Left hindlimb (tissue), 1 donor: ENCODE measurements around the gene BMPR1B.
"Not testable (repeated sequence)": the region's sequence is repeated elsewhere in the genome, so short reads cannot be mapped to it uniquely, and the experiment has no call there.

Experiments used
- DNase-seq: peaks from one replicate; pipeline ENCODE4 v3.0.0-alpha.2; 2018

The BMPR1B gene

DNA sequence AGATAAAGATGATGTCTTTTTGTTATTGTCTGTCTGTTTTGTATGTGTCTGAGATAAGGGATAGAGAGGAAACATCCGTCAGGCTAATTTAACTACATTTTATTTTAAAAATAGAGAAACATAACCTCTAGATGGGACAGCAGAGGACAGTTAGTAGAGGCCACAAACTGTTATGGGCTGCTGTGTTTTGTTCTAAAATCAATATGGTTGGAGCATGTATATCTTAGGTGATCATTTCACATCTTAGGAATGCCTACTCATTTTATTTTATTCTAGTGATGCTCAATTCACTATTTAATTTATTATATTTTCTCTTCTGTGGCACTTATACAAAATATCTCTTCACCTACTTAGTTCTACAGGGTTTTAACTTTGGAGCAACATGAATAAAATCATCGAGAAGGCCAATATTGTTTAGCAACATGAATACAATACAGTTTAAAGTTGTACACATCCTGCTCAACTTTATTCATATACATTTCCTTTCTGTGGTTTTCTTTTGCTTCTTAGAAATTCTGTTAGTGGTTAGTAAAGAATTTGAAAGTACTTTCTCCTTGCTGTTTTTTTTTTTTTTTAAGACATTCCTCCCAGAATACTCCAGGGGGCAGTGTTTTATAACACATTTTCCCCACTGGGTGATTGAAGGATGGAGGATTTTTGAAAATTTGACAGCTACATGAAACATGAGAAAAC, 398.1 kb downstream of the BMPR1B start:
- no peak for DNase-seq

DNA sequence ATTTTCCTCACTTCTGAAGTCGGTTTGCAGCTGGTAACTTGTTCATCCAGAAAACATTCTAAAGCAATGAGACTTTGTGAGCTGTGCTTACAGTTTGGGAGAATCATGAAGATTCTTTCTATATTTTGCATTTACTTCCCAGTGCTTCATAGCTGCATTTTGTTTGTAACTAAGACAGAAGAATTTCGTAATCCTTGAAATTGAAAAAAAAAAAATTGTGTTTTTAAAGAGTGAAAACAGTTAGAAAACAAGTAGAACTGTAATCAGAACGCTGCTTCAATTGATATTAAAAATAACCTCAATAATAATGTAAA, 398.7 kb downstream of the BMPR1B start:
- no peak for DNase-seq

DNA sequence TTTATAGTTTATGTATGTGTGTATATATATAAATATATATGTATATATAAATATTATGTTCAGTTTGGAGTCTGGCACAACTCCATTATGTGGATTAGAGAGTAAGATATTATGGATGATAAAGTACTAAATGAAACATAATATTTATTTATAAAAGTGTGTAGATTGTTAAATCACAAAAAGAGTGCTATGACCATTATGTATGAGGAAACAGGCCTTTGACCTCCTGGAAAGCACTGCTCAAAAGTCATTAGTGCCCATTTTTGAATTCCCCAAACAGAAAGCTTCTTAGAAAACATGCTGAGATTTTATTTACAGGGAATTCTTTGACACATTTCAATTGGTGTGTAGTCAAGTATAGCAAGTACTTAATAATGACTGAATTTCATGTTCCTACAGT, 399.8 kb downstream of the BMPR1B start:
- no peak for DNase-seq

DNA sequence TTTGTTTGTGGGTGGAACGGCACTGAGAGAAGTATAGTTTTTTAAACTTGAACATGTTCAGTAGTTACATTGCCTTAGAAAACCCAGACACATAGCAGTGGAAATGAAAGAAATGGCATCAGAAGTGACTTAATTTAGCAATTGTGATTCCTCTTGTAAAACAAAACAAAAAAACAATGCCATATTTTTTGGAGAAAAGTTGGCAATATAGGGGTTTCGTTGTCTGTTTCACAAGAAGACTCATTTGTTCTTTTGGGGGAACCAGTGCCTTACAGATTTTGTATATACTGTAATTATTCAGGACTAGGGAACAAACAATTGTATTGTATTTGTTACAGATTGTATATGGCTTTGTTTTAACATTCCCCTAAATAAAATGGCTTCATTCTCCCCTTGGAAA, 400.3 kb downstream of the BMPR1B start:
- DNase-seq = no peak

DNA sequence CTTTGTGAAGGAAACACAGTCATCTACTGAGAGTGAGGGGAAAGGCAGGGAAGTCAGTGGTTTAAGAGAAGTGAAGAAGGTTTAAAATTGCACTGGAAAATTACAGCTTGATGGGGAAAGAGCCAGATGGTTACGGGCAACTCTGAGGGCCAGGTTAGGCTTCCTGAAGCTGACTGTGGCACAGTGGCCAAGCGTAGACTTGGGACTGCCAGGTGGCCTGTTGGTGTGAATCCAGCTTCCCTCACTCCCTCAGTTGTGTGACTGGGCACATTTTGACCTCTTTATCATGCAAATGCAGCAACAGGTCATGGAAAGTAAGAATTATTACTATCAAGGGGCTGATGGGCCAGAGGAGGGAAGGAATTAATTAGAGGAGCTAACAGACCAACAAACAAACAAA, 400.9 kb downstream of the BMPR1B start:
- DNase-seq = no peak

DNA sequence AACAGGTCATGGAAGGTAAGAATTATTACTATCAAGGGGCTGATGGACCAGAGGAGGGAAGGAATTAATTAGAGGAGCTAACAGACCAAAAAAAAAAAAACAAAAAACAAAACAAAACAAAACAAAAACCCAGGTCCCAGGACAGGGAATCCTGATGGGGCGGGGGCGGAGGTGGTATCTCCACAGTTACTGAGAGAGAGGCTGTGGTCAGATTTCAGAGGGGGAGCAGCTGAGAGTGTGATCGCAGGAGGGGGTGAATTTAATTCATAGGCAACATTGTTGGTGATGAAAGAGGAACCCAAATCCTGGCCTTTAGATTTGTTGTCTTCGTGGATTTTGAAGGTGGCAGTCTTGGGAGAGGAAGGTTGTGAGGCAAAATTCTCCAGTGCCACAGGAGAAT, 401.6 kb downstream of the BMPR1B start:
- no peak for DNase-seq

DNA sequence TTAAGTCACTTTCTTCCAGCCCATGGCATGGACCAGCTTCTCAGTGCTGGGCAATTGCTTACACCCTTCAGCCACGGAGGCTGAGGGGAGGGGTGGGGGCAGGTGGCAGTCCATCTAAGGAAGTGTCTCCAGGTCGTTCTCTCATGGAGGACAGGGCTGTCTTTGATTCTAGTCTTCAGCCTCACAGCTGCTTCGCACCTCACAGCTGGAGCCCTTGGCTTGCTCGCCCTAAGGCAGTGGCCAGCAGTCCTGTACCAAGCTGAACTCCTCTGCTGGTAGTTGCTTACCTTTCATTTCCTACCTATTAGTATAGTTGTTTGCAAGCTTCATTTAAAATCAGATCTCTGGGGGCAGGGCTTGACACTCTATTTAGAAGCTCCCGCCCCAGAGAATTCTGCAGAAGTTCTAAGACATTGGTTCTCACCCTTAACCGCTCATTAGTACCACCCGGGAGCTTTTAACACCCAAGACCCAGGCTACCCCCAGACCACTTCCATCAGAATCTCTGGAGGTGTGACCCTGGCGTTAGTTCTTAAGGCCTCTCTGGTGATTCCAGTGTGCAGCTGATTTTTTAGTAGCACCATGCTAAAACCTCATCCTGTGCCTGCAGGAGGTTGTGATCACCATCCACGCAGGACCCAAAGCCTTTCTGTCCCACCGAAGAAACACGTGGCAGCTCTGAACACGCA, 404.2 kb downstream of the BMPR1B start:
- no peak for DNase-seq

DNA sequence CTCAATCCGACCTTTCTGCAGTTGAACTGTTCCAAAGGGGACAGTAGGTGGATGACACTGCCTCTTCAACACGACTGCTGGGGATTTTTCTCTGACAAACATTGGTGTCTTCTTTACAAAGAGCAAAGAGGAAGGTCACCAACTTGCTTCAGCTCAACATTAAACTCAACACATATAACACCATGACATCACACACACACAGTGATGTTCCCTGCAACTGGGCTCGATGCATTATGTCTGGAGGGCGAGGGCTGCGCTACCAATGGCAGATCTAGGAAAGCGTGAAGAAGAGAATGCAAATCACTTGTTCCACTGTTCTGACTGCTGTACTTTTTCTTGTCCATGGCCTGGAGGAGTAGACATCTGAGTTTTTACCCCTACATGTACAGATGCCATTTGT, 405.1 kb downstream of the BMPR1B start:
- no peak for DNase-seq

DNA sequence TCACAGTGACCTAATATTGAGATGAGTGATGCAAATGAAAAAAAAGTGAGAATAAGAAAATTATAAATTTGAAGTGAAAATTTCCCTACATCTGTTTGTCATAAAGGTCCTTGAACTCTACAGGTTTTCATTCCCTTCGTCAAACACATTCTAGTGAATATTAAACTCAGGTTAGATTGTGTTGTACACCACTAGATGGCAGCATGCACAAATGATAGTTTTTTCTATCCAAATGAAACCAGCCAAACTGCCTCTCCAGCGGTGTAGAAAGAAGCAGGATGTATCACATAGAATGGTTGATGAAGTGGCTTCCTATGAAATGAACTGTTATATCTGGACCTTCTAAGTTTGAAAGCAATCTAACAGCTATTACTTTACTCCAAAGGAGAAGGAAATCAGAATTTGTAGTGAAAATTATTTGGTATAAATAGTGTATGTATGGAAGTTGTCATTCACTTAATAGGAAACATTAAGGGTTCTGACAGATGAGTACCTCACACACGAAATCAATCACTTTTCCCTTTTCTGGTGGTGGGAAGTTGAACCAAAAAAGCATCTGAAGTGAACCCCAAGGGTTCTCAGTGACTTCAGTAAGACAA, 408.3 kb downstream of the BMPR1B start:
- DNase-seq = no peak

DNA sequence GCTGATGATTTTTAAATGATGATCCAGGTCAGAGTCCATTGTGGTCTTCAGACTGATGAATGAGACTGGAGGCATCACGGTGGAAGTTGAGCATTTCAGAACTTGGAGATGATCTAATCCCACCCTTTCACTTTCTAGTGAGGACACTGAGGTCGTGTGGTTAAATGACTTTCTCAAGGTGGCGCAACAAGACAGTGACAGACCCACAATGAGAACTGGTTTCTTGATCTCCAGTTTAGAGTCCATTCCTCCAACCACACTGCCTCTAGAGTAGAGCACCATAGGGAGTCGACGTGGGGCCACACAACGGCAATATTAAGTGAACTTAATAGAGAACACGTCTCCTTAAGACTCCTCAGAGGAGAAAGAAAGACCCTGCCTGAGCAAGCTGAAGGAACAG, 410.1 kb downstream of the BMPR1B start:
- no peak for DNase-seq

DNA sequence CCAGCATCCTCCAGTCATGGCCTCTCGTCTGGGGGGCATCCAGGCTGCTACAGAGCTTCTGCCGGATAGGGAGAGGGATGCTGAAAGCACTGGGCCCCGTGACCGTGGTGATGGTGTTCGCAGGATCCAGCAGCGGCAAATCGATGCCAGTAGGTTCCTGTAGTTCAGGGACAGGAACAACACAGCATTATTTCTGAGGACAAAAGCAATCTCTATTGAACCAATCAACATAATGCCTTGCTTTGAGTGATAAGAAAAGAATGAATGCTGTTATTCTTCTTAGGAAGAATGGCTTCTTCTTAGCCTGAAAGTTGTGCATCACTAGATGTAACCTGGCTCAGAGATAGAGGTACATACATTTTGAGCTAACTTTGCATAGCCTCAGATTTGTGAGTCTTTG, 412.4 kb downstream of the BMPR1B start:
- no peak for DNase-seq

DNA sequence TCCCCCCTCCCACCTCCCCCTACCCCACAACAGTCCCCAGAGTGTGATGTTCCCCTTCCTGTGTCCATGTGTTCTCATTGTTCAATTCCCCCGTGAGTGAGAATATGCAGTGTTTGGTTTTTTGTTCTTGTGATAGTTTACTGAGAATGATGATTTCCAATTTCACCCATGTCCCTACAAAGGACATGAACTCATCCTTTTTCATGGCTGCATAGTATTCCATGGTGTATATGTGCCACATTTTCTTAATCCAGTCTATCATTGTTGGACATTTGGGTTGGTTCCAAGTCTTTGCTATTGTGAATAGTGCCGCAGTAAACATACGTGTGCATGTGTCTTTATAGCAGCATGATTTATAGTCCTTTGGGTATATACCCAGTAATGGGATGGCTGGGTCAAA, 413.6 kb downstream of the BMPR1B start:
- not testable (repeated sequence) for DNase-seq

DNA sequence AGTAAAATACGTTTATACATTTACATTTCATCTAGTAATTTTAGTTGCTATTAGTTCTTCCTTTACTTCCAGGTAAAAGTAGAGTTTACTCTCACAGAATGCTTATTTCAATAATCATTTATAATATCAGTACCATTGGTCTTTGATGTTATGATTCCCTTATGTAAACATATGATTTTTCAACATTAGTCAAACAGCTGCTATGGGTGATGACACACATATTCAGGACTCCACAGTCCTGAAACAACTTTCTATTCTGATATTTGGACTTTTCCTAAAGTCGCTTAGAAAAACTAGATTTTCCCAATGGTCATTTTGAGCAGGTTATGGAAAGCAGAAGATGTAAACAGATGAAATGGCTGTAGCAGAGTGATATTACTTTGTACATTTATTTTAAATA, 421.2 kb downstream of the BMPR1B start:
- no peak for DNase-seq

DNA sequence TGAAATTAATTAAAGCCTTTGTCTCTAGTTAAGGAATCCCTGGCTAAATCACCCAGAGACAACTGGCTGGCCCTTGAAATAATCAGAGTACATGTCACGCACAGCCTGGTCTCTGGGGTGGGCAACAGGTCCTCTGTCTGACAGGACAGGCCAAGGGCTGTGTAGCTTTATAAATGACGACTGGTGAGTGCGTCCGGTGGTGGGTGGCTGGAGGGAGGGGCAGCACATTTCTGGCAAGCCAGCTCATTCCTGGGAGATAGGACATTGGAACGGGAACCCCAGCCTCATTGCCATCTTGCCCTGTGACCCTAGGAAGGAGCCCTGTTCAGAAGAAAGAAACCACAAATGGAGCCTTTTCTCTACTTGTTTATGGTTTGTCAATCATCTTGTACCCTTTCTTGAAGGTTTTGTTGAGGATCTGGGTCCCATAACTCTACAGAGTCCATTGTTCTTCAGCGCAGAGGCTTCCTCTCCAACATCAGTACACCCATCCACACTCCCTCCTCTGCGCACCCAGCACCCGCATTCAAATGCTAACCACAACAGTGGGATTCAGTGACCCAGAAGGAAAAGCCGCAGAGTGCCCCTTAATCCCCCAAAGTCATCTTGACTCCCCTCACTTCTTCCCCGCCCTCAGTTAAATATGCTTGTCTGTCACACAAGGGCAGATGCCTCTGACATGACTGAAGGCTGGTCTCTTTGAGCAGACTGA, 422.9 kb downstream of the BMPR1B start:
- no peak for DNase-seq

DNA sequence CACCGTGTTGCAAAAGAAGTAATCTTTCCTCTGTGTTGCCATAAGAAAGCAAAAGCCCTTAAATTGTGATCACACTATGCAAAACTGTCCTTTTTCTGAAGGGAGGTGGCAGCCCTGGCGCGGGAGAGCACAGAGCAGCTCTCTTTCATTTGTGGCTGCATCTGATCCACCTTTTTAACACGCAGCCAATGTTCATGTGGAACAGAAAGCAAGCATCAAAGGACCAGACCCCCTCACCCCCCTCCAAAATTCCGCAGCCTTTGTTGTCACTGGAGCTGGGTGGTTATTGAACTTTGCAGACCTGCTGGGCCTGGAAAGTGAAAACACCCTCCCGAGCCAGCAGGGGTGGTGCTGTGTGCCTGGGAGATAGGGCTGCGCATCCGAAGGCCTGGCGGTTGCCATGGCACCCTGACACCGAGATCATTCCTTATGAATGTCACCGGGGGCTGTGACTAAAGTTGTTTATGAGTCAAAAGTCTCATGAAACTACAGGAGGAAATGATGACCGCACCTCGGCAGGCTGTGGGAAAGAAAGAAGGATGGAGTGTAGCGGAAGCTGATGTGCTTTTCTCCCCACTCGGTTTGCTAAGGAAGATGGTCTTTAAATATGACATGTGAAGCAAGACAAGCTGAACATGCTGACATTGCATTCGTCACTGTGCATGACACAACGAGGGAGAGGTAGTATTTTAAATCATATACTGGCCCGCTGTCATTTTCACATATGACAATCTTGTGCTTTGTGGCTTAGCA, 423.7 kb downstream of the BMPR1B start:
- DNase-seq = no peak

DNA sequence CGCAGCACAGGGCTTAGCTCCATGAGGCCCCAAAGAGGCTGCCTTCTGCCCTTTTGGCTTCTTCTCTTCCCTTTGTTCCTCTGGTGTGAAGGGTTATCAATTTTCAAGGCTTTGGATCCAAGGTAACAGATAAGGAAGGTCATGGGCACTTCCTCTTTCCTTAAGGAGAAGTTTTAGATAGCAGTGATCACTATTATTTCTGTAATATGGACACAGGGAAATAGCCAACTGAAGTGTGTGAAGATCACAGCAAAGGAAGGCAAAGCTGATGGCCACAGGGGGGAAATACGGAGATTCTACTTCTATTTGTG, 424.2 kb downstream of the BMPR1B start:
- DNase-seq = no peak

DNA sequence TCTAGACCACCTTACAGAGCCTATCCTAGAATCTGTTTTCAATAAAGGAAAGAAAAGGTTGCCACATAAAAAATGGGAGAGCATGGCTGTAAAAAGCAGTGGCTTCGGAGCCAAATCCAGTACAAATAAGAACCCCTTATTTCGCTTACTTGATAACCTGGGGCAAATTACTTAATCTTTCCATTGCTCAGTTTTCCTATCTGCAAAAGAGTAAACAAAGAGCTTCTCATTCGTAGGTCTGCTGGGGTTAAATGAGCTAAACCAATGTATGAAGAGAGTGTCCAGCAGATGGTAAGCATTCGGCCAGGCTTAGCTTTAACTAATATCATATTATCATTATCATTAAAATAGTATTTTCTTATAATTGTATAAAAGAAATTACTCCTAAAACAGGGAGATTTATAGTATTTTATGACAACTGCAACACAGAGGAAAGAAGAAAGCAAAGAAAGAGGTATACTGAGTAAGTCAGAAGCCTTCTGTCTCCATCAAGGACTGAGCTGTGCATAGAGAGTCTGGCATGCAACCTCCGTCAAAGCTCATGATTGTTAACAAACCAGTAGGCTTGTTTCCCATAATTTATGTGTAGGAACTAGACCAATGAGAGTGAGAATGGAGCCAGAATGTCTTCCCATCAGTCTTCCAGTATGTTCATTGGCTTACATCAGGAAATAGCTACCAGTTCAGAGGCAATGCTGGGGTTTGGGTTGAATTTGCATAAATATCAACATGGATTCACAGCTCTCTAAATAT, 426.1 kb downstream of the BMPR1B start:
- no peak for DNase-seq

DNA sequence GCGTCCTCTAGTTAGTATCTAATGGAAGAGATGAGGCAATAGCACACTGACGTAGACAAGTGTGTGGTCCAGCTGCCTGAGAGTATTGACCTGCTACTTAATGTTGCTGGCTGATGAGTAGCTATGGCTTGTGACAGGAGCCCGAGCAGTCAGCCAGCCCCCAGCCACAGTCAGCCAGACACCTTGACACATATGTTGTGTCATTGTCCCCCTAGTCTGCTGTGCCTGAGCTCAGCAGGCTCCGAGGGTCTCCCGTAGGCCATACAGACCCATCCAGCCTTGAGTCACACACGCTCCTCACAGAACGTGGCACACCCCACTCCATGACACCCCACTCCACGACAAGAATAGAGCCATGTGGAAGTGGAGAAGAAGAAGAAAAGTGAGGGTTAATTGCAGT, 428.9 kb downstream of the BMPR1B start:
- DNase-seq = no peak

DNA sequence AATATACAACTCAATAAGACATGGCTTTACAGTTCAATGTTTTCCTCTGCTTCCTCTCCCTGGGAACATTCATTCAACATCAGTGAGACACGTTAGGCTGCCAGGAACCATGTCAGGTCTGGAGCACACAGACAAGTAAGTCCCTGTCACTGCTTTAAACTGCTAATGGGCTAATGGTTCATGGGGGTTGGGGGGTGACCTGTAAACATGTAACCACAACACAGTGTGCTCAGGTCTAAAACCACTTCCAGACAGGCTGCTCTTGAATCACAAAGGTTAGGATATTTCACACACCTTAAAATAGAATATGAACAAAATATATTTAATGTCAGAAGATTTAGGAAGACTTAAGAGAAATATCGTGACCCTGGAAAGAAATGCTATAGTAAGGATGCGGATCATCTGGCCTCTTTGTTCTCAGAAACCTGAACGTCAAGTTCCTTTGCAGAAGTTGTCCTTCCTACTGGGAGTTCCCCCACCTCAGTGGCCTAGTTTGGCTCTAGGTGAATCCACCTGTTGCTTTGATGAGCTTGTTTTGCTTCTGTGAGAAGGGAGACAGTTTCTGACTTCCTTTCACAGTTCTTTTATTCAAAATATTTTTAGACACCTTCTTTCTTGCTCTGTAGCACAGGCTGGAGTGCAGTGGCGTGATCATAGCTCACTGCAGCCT, 431.1 kb downstream of the BMPR1B start:
- no peak for DNase-seq

DNA sequence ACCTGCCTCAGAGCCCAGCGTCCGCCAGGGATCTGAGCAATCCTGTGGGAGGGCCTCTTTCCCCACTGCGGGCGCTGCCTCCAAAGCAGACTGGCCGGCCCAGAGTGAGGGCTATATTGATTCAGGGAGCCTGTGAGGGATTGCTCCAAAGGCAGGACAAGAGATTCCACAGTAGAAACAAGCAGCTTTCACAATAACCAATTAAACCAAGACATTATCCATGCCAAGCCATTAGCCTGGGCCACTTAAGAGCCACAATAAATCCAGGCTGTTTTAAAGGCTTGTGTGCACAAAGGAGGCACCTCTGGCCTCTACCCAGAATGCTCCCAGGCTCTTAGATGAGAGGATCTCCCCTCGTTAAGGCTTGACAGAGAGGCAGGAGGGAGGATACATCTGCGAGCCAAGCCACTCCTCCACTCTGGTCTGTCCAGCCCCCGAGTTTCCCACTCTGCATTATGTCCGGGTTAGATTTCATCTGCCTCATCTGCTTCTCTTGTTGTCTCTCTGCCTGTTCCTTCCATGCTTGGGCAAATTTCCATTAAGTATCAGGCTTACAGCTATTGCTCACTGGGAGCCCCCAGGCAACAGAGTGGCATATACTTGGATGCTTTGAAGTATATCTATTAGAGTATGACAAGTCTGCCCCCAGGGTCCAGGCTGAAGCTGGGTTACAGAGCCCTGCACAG, 433.1 kb downstream of the BMPR1B start:
- DNase-seq = no peak

DNA sequence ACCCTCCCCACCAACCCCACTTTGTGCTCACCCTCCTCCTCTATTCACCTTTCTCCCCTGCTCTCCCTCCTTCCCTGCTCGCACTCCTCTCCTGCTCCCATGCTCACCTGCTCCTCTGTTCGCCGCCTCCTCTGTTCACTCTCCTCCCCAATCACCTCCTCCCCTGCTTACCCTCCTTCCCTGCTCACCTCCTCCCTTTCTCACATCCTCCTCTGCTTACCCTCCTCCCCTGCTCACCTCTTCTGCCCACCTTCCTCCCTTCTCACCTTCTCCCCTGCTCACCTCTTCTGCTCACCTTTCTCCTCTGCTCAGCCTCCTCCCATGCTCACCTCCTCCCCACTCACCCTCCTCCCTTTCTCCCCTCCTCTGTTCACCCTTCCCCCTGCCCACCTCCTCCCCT, 433.8 kb downstream of the BMPR1B start:
- no peak for DNase-seq
